Measurements from ENCODE around the gene U2SURP.

The U2SURP gene

GRCh38 chr3:143099210-143099609 lies 97.8 kb downstream of the U2SURP start:
- H3K4me3 ChIP-seq (ENCODE audit: low read depth, low read length): no peak overlapping the region
- no peak for TF ChIP-seq CTCF (IDR thresholded peaks at IDR 0.05; ENCODE audit: control insufficient read depth, extremely low read depth, insufficient read depth)
- DNase-seq (ENCODE audit: low read depth): no peak

- TF ChIP-seq CTCF (IDR thresholded peaks at IDR 0.05; ENCODE audit: control insufficient read depth, extremely low read depth, insufficient read depth): no peak
- DNase-seq (ENCODE audit: low read depth): no peak
These were observed 98.3 kb downstream of the U2SURP start for GRCh38 chr3:143099690-143100089.

GRCh38 chr3:143100451-143100850 lies 99.1 kb downstream of the U2SURP start:
- DNase-seq (ENCODE audit: low read depth): no peak
- no peak for TF ChIP-seq CTCF (IDR thresholded peaks at IDR 0.05; ENCODE audit: control insufficient read depth, extremely low read depth, insufficient read depth)
- H3K4me3 ChIP-seq (ENCODE audit: low read depth, low read length): no peak overlapping the region

More at GRCh38 chr3:143099690-143100089, 98.3 kb downstream of the U2SURP start:
- no peak overlapping the region for H3K4me3 ChIP-seq (ENCODE audit: low read depth, low read length)

- no peak overlapping the region for H3K4me3 ChIP-seq (ENCODE audit: low read depth, low read length)
- no peak for TF ChIP-seq CTCF (IDR thresholded peaks at IDR 0.05; ENCODE audit: control insufficient read depth, extremely low read depth, insufficient read depth)
- DNase-seq (ENCODE audit: low read depth): no peak
These were observed 100.5 kb downstream of the U2SURP start for GRCh38 chr3:143101792-143102381.

- H3K4me3 ChIP-seq (ENCODE audit: low read depth, low read length): no peak overlapping the region
- no peak for TF ChIP-seq CTCF (IDR thresholded peaks at IDR 0.05; ENCODE audit: control insufficient read depth, extremely low read depth, insufficient read depth)
- no peak for DNase-seq (ENCODE audit: low read depth)
These were observed 102.3 kb downstream of the U2SURP start for GRCh38 chr3:143103652-143104051.

- no peak overlapping the region for H3K4me3 ChIP-seq (ENCODE audit: low read depth, low read length)
- DNase-seq (ENCODE audit: low read depth): no peak
- no peak for TF ChIP-seq CTCF (IDR thresholded peaks at IDR 0.05; ENCODE audit: control insufficient read depth, extremely low read depth, insufficient read depth)
These were observed 103.8 kb downstream of the U2SURP start for GRCh38 chr3:143105170-143105569.

GRCh38 chr3:143109861-143110260 lies 108.5 kb downstream of the U2SURP start:
- DNase-seq (ENCODE audit: low read depth): no peak
- H3K4me3 ChIP-seq (ENCODE audit: low read depth, low read length): no peak overlapping the region
- TF ChIP-seq CTCF (IDR thresholded peaks at IDR 0.05; ENCODE audit: control insufficient read depth, extremely low read depth, insufficient read depth): no peak

Data from LNCaP clone FGC (cell line).